Suppressor macrophage (primary cell): Measurements from ENCODE around the gene MTARC2.
"Not testable (repeated sequence)": the region's sequence is repeated elsewhere in the genome, so short reads cannot be mapped to it uniquely, and the experiment has no call there.

Source experiments
- DNase-seq, 4 experiments: peaks; one replicate each; pipeline ENCODE4 v3.0.0-alpha.2; 2020 to 2022

The MTARC2 gene

DNA sequence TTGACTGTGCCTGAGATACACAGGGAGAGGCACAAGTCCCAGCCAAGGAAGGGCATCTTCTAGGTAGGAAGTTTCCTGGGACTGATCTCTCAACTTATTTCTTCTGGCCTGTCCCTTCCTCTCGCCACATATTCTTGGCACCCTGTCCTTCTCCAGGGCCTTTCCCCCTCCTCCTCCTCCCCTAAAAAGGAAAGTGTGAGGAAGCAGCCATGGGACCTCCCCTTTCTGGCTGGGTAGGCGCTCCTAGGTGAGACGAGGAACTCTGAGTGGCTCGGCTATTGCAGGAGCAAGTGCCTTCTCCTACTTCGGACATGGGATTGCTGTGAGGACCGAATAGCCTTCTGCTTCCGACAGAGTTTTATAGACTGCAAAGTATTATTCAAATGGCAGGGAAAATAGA lies 15.5 kb upstream of the MTARC2 start:
- DNase-seq: peak in 2 of 4 experiments; percentile 22 to 25

- DNase-seq: peak; percentile 85 to 93 (median 89)
Measured at GRCh38 chr1:220733086-220733601, 15.0 kb upstream of the MTARC2 start.

DNA sequence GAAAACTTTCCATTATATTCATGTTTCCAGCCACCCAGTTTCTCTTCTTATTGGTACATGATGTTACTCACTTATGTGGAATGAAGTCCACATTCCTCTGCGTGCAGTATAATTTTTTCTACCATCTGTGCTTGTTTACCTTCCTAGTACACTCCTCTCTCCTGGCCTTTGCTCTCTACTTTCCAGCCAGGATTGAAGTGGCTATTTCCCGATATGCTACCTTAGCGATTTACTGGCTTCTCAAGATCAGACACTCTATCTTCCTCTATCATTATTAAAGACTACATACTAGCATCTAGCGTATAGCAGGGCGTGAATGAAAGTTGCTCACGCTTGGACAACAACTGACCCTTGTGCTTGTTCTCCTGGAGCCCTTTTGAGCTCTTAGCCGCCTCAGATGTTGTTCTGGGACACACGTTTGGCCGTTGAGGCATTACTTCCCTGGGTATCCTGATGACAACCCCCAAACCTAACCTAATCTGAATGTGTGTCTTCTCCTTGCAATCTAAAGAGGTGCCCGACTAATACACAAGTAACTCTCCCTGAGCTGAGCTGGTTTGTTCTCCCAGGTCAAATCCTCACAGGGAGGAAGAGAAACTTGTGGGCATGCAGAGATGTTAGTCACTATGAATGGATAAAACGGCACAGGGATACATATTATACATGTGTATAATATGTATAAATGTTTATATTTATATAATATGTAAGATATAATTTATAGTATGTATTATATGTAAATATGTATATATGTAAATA lies 13.4 kb upstream of the MTARC2 start:
- no peak for DNase-seq

- DNase-seq: not testable (repeated sequence)
Measured at GRCh38 chr1:220736283-220736682, 11.8 kb upstream of the MTARC2 start.

GRCh38 chr1:220741349-220741748 lies 6.8 kb upstream of the MTARC2 start:
- DNase-seq: no peak

DNA sequence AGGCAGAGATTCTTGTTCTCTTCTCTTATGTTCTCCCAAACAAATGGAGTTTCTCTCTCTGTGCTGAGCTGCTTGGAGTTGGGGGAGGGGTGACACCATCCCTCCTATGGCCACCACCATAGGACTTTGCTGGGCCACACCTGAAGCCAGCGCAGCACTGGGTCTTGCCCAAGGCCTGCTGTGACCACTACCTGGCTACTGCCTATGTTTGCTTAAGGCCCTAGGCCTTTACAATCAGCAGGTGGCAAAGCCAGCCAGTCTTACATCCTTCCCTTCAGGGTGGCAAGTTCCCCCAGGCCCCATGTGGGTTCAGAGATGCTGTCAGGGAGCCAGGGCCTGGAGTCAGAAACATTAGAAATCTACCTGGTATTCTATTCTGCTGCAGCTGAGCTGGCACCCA lies 6.3 kb upstream of the MTARC2 start:
- DNase-seq: no peak

- no peak for DNase-seq
Measured at GRCh38 chr1:220742520-220742919, 5.6 kb upstream of the MTARC2 start.

GRCh38 chr1:220746851-220747250 lies 1.3 kb upstream of the MTARC2 start:
- no peak for DNase-seq

GRCh38 chr1:220747437-220748088 lies 559 bp upstream of the MTARC2 start:
- DNase-seq: no peak

DNA sequence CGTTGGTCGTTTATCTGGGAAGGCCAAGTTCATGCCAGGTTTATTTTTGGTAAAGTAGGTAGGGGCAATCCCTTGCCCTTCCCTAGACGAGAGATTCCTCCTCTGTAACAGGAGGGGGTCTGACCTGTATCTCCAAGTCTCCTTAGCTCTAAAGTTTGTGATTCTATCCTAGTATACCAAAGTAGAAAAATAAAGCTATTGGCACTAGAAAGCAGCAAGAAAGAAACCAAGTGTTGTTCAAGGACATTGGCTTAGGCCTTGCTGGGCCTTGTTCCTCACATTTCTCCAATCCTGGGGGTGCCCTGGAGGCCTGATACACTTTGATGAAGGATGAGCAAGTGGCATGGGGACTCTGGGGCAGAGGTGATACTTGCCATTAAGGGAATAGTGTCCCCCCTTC lies 814 bp downstream of the MTARC2 start:
- DNase-seq: no peak

- DNase-seq: no peak
Measured at GRCh38 chr1:220750131-220750515, 2.0 kb downstream of the MTARC2 start.

GRCh38 chr1:220751111-220751510 lies 3.0 kb downstream of the MTARC2 start:
- no peak for DNase-seq

DNA sequence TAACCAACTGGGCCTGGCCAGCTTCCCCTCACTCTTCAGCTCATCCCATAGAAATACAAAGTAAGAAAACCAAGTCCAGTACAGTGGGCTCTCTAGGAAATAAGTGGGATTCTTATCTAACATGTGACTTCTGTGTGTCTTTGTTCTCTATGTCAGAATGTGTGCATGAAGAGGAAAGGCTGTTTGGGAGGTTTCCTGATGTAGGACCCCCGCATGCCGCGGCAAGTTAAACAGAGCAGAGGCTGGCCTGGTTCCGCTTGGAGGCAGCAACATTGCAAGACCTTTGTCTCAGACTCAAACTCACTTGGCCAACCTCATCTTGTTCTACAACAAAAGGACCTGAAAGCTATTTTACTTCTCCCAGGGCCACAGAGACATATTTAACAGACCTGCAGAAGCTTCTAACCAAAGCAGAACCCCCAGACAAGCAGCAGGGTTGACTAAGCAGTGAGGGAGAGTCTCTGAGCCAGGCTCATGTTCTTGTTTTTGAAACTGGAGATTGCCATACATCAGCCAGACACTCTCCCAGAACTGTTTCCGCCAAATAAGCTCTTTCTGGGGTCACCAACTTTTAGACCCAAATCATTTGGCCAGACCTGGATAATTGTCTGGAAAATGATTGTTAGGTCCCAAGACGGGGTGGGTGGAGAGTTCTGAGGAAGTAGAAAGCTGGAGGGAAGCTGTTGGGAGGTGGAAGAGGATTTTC lies 6.2 kb downstream of the MTARC2 start:
- DNase-seq: peak in 2 of 4 experiments; percentile 9 to 23

DNA sequence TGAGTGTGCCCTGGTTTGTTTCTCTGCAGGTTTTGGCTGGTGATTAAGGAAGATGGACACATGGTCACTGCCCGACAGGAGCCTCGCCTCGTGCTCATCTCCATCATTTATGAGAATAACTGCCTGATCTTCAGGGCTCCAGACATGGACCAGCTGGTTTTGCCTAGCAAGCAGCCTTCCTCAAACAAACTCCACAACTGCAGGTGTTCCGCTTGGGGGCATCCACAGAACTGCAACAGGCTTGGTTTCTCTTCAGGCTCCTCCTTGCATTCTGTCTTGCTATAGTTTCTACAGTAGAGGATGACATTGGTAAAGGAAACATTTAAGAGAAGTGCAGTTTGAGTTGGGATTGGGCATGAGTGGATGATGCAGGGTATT lies 6.8 kb downstream of the MTARC2 start:
- no peak for DNase-seq

GRCh38 chr1:220755309-220755708 lies 7.2 kb downstream of the MTARC2 start:
- peak in 3 of 4 experiments; percentile 30 to 55 (median 33) for DNase-seq

GRCh38 chr1:220757441-220757840 lies 9.3 kb downstream of the MTARC2 start:
- peak in 3 of 4 experiments; percentile 36 to 50 (median 48) for DNase-seq

GRCh38 chr1:220759147-220759546 lies 11.0 kb downstream of the MTARC2 start:
- DNase-seq: no peak

- DNase-seq: no peak
Measured at GRCh38 chr1:220761688-220762427, 13.7 kb downstream of the MTARC2 start.

DNA sequence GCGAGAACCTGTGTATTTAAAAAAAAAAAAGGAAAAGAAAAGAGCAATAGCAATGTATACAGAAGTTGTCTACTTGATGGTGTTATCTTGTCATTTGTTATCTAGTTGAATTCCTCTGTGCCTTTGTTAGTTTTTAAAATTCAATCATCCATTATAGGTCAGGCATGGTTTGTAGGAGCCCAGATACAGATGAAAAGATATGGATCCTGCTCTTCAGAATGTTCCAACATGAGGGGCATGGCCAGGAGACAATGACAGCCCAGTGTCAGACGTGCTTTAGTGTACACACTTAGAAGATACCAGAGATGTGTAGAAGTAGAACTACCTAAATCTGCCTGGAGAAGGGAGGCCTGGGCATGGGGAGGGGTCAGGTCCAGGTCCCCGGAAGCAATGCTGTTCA lies 16.6 kb downstream of the MTARC2 start:
- DNase-seq: no peak

DNA sequence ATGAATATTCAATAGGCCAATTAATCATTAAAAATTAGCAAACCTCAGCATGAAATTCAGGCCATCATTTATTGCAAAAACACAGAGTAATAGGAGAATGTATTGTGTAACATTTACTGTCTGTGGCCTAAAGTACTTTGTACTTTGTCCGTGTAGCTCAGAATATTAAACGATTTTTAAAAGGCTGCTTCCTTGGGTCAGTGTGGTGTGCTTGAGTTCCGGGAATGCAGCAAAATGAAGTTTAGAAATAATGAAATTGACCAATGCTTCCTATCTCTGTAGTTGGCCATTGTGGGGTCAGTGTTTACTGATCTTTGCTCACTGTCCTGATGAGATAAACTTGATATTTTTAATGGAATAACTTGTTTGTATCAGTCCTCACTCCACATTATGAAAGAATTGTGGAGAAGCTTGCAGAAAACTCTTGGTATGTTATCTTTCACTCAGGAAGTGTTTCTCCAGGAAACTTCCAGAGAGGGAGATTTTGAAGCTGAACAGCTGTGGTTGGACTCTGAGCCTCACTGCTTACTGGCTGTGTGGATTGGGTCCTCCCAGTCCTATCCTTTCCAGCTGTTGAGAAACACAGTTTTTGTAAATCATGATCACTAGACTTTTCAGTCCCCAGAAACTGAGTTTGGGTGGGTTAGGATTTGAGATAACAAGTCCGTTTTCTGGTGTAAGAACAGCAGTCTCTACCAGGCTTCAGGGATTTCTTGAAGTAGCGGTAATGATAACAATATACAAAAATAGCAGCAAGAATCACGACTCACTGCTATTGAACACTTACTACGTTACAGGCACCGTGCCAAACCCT lies 19.4 kb downstream of the MTARC2 start:
- DNase-seq: peak in 1 of 4 experiments; percentile 39

GRCh38 chr1:220768126-220768601 lies 20.0 kb downstream of the MTARC2 start:
- DNase-seq: peak in 2 of 4 experiments; percentile 14 to 53

GRCh38 chr1:220769205-220769604 lies 21.1 kb downstream of the MTARC2 start:
- DNase-seq: no peak
